Measurements from ENCODE around the gene SHOC2.

- TF ChIP-seq CTCF (IDR thresholded peaks at IDR 0.05) (no peak), POLR2A (IDR thresholded peaks at IDR 0.05) (no peak)
Observed at GRCh38 chr10:110973400-110973799, 54.0 kb downstream of the SHOC2 start.
